ENCODE results near the gene MAL.

MAL gene

GRCh38 chr2:94996305-94997100, 29.0 kb upstream of the MAL start:
- DNase-seq (ENCODE audit: low read depth, low spot score), result no peak

GRCh38 chr2:94997981-94998930, 27.3 kb upstream of the MAL start:
- DNase-seq (ENCODE audit: low read depth, low spot score), result no peak

GRCh38 chr2:94999431-94999883, 26.1 kb upstream of the MAL start:
- DNase-seq (ENCODE audit: low read depth, low spot score), result no peak

GRCh38 chr2:95001051-95001562, 24.4 kb upstream of the MAL start:
- no peak for DNase-seq (ENCODE audit: low read depth, low spot score)

GRCh38 chr2:95001701-95002100, 23.8 kb upstream of the MAL start:
- DNase-seq (ENCODE audit: low read depth, low spot score), result no peak

- no peak for DNase-seq (ENCODE audit: low read depth, low spot score)
Observed at GRCh38 chr2:95002498-95002897, 23.0 kb upstream of the MAL start.

- DNase-seq (ENCODE audit: low read depth, low spot score), result no peak
Observed at GRCh38 chr2:95004287-95004686, 21.2 kb upstream of the MAL start.

- no peak for DNase-seq (ENCODE audit: low read depth, low spot score)
Observed at GRCh38 chr2:95004711-95005110, 20.8 kb upstream of the MAL start.

- DNase-seq (ENCODE audit: low read depth, low spot score), result no peak
Observed at GRCh38 chr2:95005726-95006125, 19.8 kb upstream of the MAL start.

- DNase-seq (ENCODE audit: low read depth, low spot score), result no peak
Observed at GRCh38 chr2:95006588-95006987, 18.9 kb upstream of the MAL start.

GRCh38 chr2:95007031-95007609, 18.4 kb upstream of the MAL start:
- no peak for DNase-seq (ENCODE audit: low read depth, low spot score)

GRCh38 chr2:95007822-95008221, 17.7 kb upstream of the MAL start:
- DNase-seq (ENCODE audit: low read depth, low spot score), result no peak

- no peak for DNase-seq (ENCODE audit: low read depth, low spot score)
Observed at GRCh38 chr2:95008306-95008705, 17.2 kb upstream of the MAL start.

GRCh38 chr2:95008996-95009395, 16.5 kb upstream of the MAL start:
- DNase-seq (ENCODE audit: low read depth, low spot score), result no peak

- DNase-seq (ENCODE audit: low read depth, low spot score), result no peak
Observed at GRCh38 chr2:95009412-95009811, 16.1 kb upstream of the MAL start.

- DNase-seq (ENCODE audit: low read depth, low spot score), result no peak
Observed at GRCh38 chr2:95010126-95010525, 15.4 kb upstream of the MAL start.

GRCh38 chr2:95010718-95011117, 14.8 kb upstream of the MAL start:
- no peak for DNase-seq (ENCODE audit: low read depth, low spot score)

- no peak for DNase-seq (ENCODE audit: low read depth, low spot score)
Observed at GRCh38 chr2:95012881-95013550, 12.5 kb upstream of the MAL start.

- no peak for DNase-seq (ENCODE audit: low read depth, low spot score)
Observed at GRCh38 chr2:95013726-95014125, 11.8 kb upstream of the MAL start.

GRCh38 chr2:95014126-95014708, 11.3 kb upstream of the MAL start:
- DNase-seq (ENCODE audit: low read depth, low spot score), result no peak

- no peak for DNase-seq (ENCODE audit: low read depth, low spot score)
Observed at GRCh38 chr2:95015261-95015912, 10.1 kb upstream of the MAL start.

Measured in brain pericyte (primary cell).